Stimulated activated CD4-positive, alpha-beta T cell treated with anti-CD3 and anti-CD28 coated beads, Interleukin-2, amount 100 ng/mL, for 24 hours (primary cell): ENCODE data around the gene SPATA19.

Experiments
- DNase-seq, 2 donors: peaks; one replicate each; pipeline ENCODE4 v3.0.0-alpha.2; 2020

The SPATA19 gene

GRCh38 chr11:133817449-133817848 is 27.9 kb downstream of the SPATA19 start:
- no peak for DNase-seq

GRCh38 chr11:133816146-133816870 is 29.0 kb downstream of the SPATA19 start:
- no peak for DNase-seq

DNA sequence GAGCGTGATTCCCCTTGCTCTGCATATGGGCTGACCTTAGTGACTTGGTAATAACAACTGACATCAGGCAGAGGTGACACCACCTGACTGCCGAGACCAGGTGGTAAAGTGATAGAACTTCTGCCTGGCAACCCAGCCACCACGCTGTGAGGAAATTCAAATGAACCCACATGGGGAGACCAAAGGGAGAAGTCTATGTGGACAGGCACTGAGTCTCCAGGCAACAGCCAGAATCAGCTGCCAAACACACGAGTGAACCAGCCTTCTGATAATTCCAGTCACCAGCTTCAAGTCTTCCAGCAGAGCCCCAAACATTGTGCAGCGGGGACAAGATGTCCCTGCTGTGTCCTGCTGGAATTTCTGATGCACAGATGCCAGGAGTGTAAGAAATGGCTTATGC is 29.7 kb downstream of the SPATA19 start:
- no peak for DNase-seq

- no peak for DNase-seq
Measured at GRCh38 chr11:133814588-133815100, 30.7 kb downstream of the SPATA19 start.

DNA sequence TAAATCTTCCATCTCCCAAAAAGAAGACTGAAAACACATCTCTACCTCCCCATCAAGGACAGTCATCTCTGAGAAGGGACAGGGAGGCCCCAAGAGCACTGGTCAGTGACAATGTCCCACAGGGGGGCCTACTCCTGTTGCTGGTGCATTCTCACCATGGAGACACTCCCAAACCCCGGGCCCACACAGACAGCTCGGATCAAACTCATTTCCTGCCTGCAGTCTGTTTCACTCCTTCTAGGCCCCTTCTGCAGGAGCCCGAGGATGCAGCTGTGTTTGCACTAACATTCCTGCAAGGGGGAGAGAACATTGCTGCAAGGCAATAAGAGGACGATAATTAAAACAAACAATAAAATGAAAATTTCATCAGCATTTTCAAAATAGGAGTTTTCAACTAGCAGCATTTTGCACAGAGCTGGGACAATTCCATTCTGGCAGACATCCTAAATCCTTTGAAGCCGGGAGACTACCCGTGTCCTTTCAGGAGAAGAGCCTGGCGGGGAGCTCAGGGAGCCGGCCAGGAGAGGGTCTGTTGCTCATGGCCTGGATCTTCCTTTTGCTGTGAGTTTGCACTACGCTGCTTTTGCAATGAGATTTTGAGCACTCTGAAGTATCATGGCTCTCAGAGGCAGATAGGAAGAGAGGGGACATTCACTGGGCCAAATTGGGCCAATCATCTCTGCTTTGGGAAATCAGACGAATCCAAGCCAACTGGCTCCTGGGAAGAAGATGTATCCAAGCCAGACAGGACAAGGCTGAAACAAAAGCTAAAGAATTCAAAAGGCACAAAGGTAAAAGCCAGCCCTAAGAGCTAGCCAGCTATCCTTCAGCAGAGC is 33.2 kb downstream of the SPATA19 start:
- DNase-seq = no peak

DNA sequence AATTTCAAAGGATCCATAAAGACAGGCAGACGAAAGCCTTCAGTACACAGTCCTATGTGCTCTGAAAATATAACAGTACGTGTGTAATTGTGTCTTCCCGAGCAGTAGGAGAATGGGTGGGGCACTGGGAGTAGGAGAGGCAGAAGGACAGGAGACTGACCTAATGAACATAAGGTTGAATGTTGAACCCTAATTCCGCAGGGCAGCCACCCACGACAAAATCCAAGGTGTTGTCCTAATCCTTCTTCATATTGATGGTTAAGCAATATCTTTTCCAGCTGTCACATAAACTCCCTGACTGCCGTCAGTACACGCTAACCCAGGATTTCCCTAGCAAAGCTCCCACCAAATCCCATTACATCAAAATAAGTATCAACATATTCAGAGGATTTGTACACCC is 34.5 kb downstream of the SPATA19 start:
- DNase-seq = no peak

- DNase-seq = no peak
Measured at GRCh38 chr11:133809569-133810491, 35.5 kb downstream of the SPATA19 start.

GRCh38 chr11:133808393-133809140 is 36.7 kb downstream of the SPATA19 start:
- DNase-seq = no peak

DNA sequence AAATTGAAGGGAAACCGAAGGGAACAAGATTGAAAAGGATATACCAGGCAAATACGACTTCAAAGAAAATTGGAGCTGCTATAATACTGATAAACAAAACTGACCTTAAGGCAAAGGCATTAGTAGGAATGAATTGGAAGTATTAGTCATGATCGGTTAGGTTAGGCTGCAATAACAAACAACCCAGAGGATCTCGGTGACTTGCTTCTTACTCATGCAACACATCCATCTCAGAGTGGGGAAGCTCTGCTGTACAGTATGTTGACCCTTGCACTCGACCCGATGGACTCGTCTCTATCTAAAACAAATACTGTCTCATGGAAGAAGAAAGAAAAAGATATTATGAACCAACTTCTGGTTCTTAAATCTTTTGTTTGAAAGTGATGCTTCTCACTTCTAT is 42.3 kb downstream of the SPATA19 start:
- DNase-seq = no peak

- no peak for DNase-seq
Measured at GRCh38 chr11:133801356-133801755, 44.0 kb downstream of the SPATA19 start.

DNA sequence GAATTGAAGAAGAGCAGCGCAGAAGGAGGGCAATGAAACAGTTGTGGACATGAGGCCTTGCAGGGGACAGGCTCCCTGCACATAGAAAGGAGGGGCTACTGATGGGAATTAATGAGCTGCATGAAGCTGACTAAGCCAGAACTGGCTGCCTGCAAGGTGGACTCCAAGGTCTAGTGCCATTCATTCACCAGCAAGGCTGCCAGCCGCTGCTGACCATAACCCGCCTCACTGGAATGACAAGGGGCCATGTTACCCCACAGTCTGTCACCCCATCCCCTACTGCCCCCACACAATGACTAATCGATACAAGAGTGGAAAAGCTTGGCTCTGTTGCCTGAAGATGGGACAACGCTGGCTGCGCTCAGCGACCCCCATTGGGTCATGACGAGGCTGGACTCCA is 44.6 kb downstream of the SPATA19 start:
- no peak for DNase-seq

DNA sequence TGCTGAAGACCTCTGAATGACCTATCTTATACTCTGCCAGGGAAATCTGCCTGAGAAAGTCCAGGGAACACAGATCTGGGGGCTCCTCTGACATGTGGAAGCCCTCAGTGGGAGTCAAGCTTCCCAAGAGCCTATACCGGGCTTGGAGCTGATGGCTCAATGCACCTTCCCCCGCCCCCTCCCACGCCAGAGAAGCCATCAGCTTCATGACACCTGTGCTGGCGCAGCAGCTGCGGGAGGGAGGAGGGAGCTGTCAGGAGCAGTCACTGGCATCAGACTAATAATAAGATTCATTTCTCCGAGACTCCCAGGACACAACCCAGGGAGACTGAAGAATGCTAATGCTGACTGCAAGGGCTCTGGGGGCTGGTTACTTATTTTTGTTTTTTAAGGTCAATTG is 47.8 kb downstream of the SPATA19 start:
- no peak for DNase-seq

GRCh38 chr11:133796043-133796795 is 49.1 kb downstream of the SPATA19 start:
- no peak for DNase-seq

DNA sequence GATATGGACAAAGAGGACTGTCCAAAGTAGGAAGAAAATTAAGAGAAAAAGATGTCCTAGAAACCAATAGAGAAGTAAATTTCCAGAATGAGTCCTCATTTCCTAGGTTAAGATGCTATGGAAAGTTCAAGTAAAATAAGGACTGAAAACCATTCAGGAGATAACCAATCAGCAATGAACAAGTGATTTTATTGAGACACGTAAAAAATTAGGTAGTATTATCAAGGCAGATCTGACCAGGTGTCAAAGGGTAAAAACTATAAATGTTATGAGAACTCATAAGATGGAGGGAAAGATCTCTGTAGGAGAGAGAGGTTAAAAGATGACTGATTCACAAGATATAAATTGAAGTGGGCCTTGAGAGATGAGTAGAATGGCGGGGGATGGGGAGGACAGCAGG is 50.2 kb downstream of the SPATA19 start:
- no peak for DNase-seq

DNA sequence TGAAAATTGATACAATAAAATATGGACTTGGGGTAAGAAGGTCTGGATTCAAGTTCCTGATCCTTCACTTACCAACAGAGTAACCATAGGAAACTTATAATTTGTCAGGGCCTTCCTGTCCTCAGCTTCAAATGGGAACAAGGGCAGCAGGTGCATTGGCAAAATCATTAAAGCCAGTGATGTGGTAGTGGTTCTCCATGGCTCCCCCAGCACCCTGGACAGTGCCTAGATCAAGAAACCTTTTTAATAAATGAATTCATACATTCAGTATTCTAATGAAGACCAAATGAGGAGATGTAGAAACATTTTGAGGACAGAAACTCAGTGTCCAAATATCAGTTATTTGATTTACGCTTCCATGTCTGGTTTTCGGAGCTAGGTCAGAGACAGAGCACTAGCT is 51.1 kb downstream of the SPATA19 start:
- DNase-seq = no peak

- DNase-seq = no peak
Measured at GRCh38 chr11:133793271-133794035, 51.9 kb downstream of the SPATA19 start.

- DNase-seq = no peak
Measured at GRCh38 chr11:133790995-133791394, 54.3 kb downstream of the SPATA19 start.
